Endothelial cell (in vitro differentiated cells): ENCODE measurements around the gene MRPS17. TPM values are rescaled to one million over a fixed set of nuclear protein-coding genes. Genes with fewer than 3 reads are reported as not detected.
A peak's percentile ranks its signal among the peaks of the same experiment; 100 is the strongest.
"Not testable (repeated sequence)": the region's sequence is repeated elsewhere in the genome, so short reads cannot be mapped to it uniquely, and the experiment has no call there.

Experiments
- DNase-seq: peaks from one replicate; pipeline ENCODE4 v3.0.0; 2021; ENCODE audit warnings: low spot score
- H3K27ac Mint-ChIP-seq: one replicate; pipeline ENCODE4 v1.8.0; 2021; ENCODE audit warnings: mixed read lengths, inconsistent platforms; ENCODE audit not compliant: unreplicated experiment
- H3K27me3 Mint-ChIP-seq: one replicate; pipeline ENCODE4 v1.8.0; 2021; ENCODE audit warnings: mild to moderate bottlenecking, moderate library complexity, mixed read lengths, inconsistent platforms; ENCODE audit not compliant: unreplicated experiment
- H3K36me3 Mint-ChIP-seq: one replicate; pipeline ENCODE4 v1.8.0; 2021; ENCODE audit warnings: mild to moderate bottlenecking, low read depth, mixed read lengths, inconsistent platforms; ENCODE audit not compliant: unreplicated experiment
- H3K4me1 Mint-ChIP-seq: one replicate; pipeline ENCODE4 v1.8.0; 2021; ENCODE audit warnings: mild to moderate bottlenecking, mixed read lengths, inconsistent platforms; ENCODE audit not compliant: unreplicated experiment
- H3K4me3 Mint-ChIP-seq: one replicate; pipeline ENCODE4 v1.8.0; 2021; ENCODE audit warnings: mild to moderate bottlenecking, mixed read lengths, inconsistent platforms; ENCODE audit not compliant: unreplicated experiment
- H3K9me3 Mint-ChIP-seq: one replicate; pipeline ENCODE4 v1.8.0; 2021; ENCODE audit warnings: mixed read lengths, inconsistent platforms; ENCODE audit not compliant: unreplicated experiment
- total RNA-seq: library from RNA; stranded (reverse); fragmentation: NEBNext Ultra II Directional; extraction: Animal tissue kit (Norgen Biotek cat#: 25700); gene quantifications from one replicate; pipeline ENCODE4 v1.2.1, GENCODE V29; 2021; ENCODE audit not compliant: unreplicated experiment
- TF ChIP-seq, protein P1 (sequence below): fragments of 200-600 bp; sonication (generic); IDR thresholded peaks from one replicate; pipeline ENCODE4 v1.5.0; 2021; ENCODE audit warnings: antibody characterized with exemption; ENCODE audit not compliant: unreplicated experiment

The MRPS17 gene
- total RNA-seq, 1 donor from 2014 or later = 11.7 TPM

DNA sequence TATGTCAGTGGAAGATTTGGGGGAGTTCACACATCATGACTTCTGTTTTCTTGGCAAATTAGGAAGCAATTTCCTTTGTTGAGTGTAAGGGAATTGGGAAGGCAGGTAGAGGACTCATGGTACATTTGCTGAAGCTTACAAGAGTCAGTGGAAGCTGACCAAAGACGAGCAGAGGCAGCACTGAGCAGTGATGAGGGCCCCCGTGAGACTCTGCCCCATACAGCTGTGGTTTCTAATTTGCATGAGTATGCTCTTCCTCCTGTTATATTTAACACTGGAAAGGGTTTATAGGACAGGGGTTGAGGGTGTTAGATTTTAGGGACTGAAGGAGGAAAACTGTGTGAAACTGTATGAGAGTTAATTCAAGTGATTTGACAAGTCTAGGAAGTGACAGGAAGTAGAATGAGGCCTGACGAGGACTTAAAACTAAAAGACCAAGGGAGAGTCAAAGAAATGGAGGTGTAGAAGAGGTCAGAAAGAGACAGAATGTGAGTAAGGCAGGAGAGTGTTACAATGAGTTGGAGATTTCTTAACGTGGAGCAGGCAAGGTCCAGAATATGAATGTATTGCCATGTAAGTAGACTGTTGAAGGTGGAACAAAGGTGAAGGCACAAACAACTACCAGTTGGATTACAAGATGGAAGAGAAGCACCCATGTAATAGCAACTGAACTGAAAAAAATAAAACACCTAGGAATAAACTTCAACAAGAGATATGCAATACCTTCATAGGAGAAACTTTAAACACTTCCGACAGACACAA is 23.5 kb upstream of the MRPS17 start:
- DNase-seq = no peak
- Mint-ChIP-seq H3K27me3 (peaks cover 2% of the 10 kb centered on the region), H3K4me3 (no peak overlapping the region), H3K36me3 (peaks cover 13% of the 10 kb centered on the region), H3K4me1 (peaks cover 4% of the 10 kb centered on the region), H3K9me3 (no peaks in the 10 kb centered on the region), H3K27ac (no peak overlapping the region)
- TF ChIP-seq, protein P1, sequence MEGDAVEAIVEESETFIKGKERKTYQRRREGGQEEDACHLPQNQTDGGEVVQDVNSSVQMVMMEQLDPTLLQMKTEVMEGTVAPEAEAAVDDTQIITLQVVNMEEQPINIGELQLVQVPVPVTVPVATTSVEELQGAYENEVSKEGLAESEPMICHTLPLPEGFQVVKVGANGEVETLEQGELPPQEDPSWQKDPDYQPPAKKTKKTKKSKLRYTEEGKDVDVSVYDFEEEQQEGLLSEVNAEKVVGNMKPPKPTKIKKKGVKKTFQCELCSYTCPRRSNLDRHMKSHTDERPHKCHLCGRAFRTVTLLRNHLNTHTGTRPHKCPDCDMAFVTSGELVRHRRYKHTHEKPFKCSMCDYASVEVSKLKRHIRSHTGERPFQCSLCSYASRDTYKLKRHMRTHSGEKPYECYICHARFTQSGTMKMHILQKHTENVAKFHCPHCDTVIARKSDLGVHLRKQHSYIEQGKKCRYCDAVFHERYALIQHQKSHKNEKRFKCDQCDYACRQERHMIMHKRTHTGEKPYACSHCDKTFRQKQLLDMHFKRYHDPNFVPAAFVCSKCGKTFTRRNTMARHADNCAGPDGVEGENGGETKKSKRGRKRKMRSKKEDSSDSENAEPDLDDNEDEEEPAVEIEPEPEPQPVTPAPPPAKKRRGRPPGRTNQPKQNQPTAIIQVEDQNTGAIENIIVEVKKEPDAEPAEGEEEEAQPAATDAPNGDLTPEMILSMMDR = no peak

DNA sequence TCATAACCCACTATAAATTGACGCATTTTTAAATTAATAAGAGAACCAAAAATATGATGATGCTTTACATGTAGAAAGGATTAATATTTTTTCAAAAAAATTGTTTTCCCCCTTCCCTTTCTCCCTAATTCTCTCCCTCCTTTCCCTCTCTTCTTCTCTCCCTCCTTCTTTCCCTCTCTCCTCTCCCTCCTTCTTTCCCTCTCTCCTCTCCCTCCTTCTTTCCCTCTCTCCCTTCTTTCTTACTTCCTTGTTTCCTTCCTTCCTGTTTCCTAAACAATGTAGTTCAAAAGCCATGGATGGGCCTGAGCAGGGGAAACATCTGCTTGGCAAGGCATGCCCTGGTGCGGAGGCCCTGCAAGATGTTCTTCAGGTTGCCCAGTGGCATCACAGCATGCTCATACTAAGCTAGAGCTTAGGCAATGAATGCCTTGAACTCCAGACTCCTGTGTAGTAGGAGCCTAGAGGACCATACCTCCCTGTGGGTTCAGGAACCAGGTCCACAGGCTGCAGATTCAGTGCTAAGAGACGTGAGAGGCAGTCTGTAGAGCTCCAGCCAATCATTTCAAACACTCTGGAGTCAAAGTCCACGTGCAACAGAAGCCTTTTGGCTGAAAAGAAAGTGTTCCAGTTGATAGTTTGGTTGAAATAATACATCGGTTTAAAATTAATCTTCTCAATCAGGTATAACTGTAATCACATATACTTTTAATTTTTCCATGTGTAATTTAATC is 20.1 kb upstream of the MRPS17 start:
- no peak for DNase-seq
- TF ChIP-seq, protein P1 = no peak
- H3K27me3 Mint-ChIP-seq = peaks cover 5% of the 10 kb centered on the region
- peaks cover 12% of the 10 kb centered on the region for H3K36me3 Mint-ChIP-seq
- no peak overlapping the region for H3K4me3 Mint-ChIP-seq
- peaks cover 2% of the 10 kb centered on the region for H3K4me1 Mint-ChIP-seq
- peaks cover 4% of the 10 kb centered on the region for H3K9me3 Mint-ChIP-seq
- H3K27ac Mint-ChIP-seq = no peak overlapping the region

DNA sequence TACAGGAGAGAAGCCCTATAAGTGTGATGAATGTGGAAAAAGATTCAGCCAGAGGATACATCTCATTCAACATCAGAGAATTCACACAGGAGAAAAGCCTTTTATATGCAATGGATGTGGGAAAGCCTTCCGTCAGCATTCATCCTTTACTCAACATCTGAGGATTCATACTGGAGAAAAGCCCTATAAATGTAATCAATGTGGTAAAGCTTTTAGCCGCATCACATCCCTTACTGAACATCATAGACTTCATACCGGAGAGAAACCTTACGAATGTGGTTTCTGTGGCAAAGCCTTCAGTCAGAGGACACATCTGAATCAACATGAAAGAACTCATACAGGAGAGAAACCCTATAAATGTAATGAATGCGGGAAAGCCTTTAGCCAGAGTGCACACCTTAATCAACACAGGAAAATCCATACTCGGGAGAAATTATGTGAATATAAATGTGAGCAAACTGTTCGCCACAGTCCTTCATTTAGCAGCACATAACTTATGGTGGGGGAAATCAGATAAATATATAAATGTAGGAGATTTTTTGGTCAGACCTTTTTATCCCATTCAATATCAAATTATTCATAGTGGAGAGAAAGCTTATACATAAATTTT is 12.1 kb upstream of the MRPS17 start:
- Mint-ChIP-seq H3K9me3 (peaks cover 26% of the 10 kb centered on the region), H3K27me3 (peaks cover 5% of the 10 kb centered on the region), H3K27ac (no peak overlapping the region), H3K4me3 (peak overlapping the region; percentile 50), H3K36me3 (peaks cover 33% of the 10 kb centered on the region), H3K4me1 (no peaks in the 10 kb centered on the region)
- TF ChIP-seq, protein P1 = no peak
- no peak for DNase-seq

DNA sequence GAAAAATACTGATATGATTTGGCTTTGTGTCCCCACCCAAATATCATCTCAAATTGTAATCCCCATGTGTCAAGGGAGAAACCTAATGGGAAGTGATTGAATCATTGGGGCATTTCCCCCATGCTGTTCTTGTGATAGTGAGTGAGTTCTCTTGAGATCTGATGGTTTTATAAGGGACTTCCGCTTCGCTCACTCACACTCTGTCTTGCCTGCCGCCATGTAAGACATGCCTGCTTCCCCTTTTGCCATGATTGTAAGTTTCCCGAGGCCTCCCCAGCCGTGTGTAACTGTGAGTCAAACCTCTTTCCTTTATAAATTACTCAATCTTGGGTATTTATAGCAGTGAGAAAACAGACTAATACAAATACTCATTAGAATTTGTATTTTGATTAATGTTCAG is 5.1 kb upstream of the MRPS17 start:
- Mint-ChIP-seq H3K4me1 (no peaks in the 10 kb centered on the region), H3K27me3 (peaks cover under 1% of the 10 kb centered on the region), H3K9me3 (peaks cover 4% of the 10 kb centered on the region), H3K27ac (no peak overlapping the region), H3K4me3 (no peak overlapping the region), H3K36me3 (peaks cover 14% of the 10 kb centered on the region)
- DNase-seq = no peak
- TF ChIP-seq, protein P1 = no peak

DNA sequence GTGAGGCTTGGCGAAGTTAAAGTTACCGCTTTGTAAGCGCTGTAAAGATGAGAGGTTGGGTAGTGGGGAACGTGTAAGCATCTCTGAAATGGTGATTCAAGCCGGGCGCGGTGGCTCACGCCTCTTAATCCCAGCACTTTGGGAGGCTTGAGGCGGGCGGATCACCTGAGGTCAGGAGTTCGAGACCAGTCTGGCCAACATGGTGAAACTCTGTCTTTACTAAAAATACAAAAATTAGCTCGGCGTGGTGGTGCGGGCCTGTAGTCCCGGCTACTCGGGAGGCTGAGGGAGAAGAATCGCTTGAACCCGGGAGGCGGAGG is 635 bp downstream of the MRPS17 start:
- Mint-ChIP-seq H3K27ac (peak overlapping the region; percentile 78), H3K4me3 (peak overlapping the region; percentile 99)
- not testable (repeated sequence) for H3K9me3 Mint-ChIP-seq, H3K27me3 Mint-ChIP-seq, H3K36me3 Mint-ChIP-seq, H3K4me1 Mint-ChIP-seq, DNase-seq
